Measurements from ENCODE around the gene POU3F3.

GRCh38 chr2:104878863-104879512 lies 25.1 kb downstream of the POU3F3 start:
- TF ChIP-seq ELF4 (IDR thresholded peaks at IDR 0.05) (no peak), BHLHE40 (IDR thresholded peaks at IDR 0.05; ENCODE audit: borderline replicate concordance) (no peak), LEF1 (IDR thresholded peaks at IDR 0.05; ENCODE audit: borderline replicate concordance) (no peak), FOXM1 (IDR thresholded peaks at IDR 0.05; ENCODE audit: borderline replicate concordance) (no peak), SP1 (IDR thresholded peaks at IDR 0.05) (no peak), L3MBTL2 (conservative IDR thresholded peaks at IDR 0.05) (no peak), FOXA1 (IDR thresholded peaks at IDR 0.05) (no peak), NFRKB (IDR thresholded peaks at IDR 0.05) (no peak), SUZ12 (IDR thresholded peaks at IDR 0.05) (no peak), CTBP1 (IDR thresholded peaks at IDR 0.05; ENCODE audit: borderline replicate concordance) (no peak), HDGF (IDR thresholded peaks at IDR 0.05; ENCODE audit: borderline replicate concordance) (no peak), TARDBP (IDR thresholded peaks at IDR 0.05) (no peak)

Measured in HEK293T (cell line).